HG03469 (cell line): ENCODE results near the gene CLTC.
"Not testable (repeated sequence)": the region's sequence is repeated elsewhere in the genome, so short reads cannot be mapped to it uniquely, and the experiment has no call there.

Experiments
- ATAC-seq: cut with Tn5 transposase; IDR thresholded peaks from one replicate; pipeline ENCODE4 v1.9.1; 2021; ENCODE audit warnings: mild to moderate bottlenecking, moderate library complexity, moderate number of reproducible peaks; ENCODE audit not compliant: unreplicated experiment

CLTC gene

DNA sequence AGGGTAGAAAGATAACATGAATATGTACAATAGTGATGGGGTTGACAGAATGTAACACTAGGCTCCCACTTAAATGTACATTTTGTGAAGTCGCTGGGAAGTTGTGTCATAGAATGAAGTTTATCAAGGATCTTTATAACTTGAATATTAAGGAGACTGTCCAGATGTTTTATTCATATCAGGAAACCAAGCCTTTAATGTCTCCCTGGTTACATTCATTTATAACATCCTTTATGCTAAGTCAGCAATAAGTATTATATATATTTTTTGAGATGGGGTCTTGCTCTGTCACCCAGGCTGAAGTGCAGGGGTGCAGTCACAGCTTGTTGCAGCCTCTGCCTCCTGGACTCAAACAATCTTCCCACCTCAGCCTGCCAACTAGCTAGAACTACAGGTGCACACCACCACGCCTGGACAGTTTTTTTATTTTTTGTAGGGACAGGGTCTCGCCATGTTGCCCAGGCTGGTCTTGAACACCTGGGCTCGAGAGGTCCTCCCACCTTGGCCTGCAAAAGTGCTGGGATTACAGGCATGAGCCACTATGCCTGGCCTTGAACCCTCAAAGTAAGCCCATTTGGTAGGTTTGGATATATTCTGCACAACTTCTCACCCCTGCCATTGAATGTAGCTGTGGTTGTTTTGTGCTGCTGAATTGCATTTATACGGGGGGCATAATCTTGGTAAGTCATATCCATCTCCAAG is 14.1 kb downstream of the CLTC start:
- ATAC-seq, result no peak

DNA sequence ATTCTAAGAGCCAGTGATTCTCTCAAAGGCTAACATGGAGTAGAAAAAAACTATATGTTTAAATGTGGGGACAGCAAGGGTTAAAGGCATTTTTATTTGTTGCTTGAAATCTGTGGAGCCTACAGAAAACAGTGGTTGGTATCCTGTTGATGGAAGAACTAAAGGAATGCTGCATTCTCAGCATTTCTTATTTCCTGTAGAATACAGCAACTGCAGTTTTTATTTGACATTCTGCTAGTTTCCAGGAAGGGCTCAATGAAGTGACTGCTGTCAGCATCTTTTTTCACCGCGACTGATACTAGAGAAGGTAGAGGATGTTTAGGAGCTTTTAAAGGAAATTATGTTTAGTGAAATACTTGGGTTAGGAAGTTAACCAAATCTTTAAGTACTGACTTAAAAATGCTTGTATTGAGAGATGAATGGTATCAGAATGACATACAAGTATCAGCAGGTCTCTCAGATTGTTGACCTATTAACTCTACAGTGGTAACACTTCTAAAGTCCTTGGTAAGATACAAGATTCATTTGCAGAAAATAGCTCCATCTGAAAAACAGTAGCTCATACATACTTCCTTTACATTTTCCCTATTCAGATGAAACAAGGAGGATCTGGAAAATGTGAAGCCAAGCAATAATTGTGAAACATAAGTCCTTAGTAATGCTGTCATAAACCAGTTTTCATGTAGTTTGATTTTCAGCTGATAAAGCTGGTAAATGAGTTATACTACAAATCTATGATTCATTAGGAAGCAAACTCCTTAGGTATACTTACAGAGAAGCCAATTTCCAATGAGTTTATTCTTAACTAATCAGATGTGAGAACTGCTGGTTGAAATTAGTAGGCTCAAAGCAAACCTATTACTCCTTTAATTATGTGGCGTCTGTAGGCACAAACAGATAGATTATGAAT is 15.2 kb downstream of the CLTC start:
- ATAC-seq, result no peak

DNA sequence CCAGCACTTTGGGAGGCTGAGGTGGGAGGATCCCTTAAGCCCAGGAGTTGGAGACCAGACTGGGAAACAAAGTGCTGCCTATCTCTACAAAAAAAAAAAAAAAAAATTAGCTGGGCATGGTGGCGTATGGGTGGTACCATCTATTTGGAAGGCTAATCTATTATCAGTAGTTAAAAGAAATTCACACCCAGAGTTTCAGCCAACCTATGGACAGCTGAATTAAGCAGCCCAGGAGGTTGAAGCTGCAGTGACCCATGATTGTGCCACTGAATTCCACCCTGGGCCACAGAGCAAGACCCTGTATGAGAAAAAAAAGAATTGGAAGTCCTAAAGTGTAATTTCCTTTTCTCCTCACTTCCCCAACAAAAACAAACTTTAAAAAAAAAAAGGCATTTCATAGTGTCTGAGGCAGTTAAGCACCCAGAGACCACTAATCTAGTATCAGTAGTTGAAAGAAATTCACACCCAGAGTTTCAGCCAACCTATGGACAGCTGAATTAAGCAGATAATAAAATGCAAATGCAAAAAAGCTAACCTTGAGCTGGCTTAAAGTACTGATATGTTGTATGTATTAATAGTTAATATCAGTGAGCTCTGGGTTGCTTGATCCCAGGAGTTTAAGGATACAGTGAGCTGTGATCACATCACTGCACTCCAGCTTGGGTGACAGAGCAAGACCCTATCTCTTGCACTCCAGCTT is 18.1 kb downstream of the CLTC start:
- ATAC-seq, result no peak

DNA sequence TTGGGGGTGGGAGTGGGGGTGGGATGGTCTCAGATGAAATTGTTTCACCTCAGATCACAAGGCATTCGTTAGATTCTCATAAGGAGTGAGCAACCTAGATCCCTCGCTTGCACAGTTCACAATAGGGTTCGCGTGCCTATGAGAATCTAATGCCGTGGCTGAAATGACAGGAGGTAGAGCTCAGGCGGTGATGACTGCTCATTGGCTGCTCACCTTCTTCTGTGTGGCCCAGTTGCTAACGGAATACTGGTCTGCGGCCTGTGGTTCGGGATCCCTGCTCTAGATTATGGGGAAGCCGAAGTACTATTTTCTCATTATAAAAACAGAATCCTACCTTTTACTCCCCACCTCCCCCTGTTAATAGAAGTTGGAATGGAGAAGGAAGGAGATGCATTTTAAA is 18.9 kb downstream of the CLTC start:
- ATAC-seq, result no peak

DNA sequence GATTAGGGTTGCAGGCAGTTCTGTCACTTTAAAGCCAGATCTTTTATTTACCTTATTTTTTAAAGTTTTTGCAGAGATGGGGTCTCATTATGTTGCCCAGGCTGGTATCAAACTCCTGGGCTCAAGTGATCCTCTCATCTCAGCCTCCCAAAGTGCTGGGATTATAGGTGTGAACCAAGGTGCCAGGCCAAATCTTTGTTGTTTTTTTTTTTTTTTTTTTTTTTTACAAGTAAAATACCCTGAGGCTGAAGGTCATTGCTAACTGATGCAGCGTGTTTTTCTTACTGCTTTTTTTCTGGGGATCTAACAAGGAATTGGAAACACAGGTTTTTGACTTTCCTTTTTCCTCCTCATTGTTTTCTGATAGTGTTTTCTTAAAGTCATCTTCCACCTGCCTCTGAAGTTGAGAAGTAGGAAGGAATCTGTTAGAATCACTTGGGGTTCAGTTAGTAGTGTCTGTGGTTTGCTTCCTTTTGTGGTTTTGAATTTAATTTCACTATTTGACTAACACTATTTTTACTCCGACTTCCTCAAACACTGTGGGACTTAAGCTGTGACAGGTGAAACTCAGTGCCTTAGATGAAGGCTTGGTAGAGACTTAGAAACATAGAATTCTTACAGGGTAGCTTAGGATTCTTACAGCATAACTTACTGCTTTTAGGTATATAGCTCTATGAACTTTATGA is 22.2 kb downstream of the CLTC start:
- ATAC-seq, result peak; percentile 63

DNA sequence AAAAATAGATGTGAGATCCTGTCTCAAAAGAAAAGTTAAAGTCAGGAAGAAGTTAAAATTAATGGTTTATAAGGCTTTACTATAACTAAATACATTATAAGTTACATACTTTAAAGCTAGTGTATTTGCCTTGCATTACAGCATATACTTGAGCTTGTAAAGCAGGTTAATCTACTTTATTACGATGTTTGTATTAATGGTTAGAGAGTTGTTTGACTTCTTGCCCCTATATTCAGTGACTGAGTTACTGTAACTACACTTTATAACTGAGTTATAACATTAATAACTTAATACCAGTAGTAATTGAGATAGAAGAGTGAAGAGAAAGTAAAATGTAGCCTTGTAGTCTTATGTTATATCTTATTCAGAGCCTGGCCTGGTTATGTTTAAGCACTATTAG is 22.9 kb downstream of the CLTC start:
- no peak for ATAC-seq

DNA sequence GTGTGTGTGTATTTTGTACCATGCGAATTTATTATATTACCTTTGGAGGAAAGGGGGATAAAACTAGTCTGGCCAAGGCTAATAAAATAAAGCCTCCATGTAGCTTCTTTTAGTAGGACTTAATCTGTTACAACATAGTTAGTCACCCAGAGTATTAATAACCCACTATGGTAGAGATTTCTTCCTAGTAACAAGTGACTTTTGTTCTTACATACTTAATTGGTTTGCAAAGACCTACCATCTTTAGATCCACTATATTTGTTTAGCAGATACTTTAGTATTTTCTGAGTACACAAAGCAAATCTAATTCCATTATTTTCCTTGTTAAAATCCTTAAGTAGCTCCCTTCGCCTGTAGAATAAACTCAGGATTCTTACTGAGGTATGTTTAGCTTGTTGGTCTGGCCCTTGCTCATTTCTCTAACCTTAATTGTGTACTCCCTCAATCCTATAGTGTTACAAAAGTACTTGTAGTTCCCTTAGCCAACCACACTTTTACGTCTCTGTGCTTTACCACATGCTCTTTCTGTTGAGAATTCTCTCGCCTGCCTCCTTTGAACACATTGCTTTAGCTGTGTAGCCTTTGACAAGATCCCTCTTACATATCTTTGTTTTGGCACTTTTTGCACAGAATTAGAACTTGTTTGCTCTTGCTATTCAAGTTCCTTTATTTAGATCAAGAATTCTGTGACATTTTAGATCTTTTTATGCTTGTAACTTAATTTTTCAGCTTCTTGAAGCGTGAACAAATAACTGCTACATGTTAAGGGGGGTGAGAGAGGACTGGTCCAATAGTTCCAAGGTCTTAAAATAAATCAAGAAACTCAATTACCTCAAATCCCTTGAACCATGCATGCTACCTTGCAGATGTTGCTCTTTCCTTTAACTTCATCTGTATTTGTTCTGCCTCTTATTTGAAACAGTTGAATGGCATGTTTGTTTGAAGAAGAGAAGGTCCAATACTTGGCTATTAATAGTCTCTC is 23.8 kb downstream of the CLTC start:
- no peak for ATAC-seq

DNA sequence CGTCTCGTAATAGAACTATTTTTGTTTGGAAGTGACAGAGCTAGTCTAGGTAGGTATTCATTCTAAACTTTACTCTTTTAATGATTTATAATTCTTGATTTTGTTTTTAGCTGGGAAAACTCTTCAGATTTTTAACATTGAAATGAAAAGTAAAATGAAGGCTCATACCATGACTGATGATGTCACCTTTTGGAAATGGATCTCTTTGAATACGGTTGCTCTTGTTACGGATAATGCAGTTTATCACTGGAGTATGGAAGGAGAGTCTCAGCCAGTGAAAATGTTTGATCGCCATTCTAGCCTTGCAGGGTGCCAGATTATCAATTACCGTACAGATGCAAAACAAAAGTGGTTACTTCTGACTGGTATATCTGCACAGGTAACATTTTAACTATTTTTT is 27.6 kb downstream of the CLTC start:
- ATAC-seq, result no peak

DNA sequence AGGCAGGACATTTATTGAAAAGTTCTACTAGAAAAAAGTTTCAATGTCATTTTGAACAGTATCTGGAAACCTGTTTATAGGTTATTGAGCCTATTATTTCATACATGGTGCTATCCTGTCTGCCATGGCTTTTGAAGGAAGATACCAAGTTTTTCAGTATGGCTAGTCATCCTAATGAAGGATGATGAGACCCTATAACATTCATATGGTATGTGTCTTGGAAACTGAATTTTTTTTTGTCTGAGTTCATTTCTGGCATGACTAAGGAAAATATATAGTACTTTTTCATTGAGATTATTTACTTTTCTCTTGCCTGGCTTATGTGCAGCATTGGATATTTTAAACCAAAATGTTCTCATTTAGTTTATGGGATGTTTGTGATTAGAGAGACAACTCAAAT is 30.2 kb downstream of the CLTC start:
- ATAC-seq, result no peak

DNA sequence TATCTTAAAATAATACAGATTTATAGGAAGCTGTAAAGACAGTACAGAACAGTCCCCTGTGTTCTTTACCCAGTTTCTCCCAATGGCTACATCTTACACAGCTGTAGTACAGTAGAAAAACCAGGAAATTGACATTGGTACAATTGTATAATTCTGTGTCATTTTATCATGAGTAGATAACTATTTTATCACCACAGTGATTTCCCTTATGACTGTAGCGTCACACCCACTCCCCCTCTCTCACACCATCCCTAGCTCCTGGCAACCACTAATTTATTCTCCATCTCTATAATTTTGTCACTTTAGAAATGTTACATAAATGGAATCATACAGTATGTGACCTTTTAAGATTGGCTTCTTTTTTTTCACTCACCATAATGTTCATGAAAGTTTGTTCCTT is 30.9 kb downstream of the CLTC start:
- no peak for ATAC-seq

DNA sequence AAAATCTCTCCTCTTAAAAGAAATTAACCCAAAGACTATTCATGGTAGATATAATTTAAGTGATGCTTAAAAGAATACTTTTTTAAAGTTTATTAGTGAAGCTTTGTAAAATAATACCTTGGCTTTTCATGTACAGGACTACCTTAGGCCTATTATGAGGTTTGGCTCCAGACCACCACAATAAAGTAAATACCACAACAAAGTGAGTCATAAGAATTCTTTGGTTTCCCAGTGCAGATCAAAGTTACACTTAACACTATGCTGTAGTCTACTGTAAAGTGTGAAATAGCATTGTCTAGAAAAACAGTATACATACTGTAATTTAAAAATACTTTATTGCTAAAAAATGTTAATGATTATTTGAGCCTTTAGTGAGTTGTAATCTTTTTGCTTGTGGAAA is 31.7 kb downstream of the CLTC start:
- ATAC-seq, result no peak

DNA sequence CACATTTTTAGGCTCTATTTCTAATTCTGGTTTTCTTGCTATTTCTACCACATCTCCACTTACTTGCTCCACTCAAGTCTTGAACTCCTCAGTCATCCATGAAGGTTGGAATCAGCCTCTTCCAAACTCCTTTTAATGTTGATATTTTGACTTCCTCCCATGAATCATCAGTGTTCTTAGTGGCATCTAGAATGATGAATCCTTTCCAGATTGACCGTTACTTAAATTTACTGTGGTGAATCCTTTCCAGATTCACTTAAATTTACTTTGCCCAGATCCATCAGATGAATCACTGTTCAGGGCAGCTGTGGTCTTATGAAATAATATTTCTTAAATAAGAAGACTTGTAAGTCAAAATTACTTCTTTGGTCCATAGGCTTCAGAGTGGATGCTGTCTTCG is 32.4 kb downstream of the CLTC start:
- ATAC-seq, result no peak

DNA sequence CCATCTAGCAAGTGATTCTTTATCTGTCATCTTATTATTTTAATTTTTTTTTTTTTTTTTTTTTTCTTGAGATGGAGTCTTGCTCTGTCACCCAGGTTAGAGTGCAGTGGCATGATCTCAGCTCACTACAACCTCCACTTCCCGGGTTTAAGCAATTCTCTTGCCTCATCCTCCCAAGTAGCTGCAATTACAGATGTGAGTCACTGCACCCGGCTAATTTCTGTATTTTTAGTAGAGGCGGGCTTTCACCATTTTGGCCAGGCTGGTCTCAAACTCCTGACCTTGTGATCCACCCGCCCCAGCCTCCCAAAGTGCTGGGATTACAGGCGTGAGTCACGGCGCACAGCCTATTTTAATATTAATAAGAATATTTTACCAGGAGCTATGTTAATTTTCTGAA is 36.9 kb downstream of the CLTC start:
- not testable (repeated sequence) for ATAC-seq

DNA sequence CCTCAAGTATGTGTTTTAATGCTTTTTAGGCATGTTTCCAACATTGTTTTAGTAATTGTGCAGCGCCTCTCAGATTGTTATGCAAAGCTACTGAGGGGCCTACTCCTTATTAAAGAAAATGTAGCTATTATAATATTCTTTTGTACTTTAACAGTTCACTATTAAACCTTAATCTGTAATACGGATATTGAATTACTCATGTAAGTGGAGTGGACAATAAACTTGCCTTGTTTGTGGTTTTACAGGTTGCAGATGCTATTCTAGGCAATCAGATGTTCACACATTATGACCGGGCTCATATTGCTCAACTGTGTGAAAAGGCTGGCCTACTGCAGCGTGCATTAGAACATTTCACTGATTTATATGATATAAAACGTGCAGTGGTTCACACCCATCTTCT is 46.5 kb downstream of the CLTC start:
- ATAC-seq, result no peak

DNA sequence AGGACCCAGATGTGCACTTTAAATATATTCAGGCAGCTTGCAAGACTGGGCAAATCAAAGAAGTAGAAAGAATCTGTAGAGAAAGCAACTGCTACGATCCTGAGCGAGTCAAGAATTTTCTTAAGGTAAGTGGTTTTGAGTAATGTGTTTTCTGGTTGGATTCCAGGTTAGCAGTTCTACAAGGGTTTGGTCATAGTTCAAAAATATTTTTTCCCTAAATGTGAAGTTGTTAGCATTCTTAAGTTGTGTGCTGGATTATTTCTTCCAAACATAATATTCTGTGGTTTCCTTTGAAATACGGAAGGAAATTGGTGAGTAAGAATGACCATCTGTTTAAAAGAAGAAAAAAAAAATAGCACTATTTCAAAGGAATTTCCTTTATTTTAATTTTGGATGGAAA is 49.1 kb downstream of the CLTC start:
- no peak for ATAC-seq

DNA sequence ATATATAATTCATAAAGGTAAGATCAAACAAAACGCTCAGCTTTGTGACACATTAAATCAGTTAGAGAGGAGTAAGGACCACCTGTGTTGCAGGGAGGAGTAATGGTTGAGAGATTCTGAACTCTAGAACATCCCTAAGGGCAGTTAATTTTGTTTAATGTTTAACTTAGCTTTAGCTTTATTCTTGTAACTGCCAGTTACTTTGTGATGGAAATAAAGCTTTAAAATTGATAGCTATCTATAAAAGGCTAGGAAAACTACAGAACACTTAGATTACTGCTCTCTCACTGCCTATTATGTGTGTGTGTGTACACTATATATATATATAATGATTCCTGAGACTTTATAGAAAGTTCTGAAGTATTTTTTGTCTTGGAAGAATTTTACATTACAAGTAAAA is 49.7 kb downstream of the CLTC start:
- no peak for ATAC-seq

DNA sequence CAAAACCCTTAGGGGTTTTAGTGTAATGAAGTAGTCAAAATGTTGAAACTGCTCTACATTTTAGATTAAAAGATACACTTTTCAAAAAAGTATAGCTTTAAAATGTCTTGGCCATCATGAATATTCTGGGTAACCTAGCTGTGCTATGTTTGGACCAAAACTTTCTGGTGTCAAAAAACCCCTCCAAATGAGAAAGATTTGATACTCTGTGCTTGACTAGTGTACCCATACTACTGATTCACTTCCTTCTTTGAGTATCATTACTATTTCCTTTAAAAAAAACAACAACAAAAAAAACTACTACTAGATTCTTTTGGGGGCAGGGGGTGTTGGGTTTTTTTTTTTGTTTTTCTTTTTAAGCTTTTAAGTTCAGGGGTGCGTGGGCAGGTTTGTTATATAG is 50.2 kb downstream of the CLTC start:
- ATAC-seq, result no peak

DNA sequence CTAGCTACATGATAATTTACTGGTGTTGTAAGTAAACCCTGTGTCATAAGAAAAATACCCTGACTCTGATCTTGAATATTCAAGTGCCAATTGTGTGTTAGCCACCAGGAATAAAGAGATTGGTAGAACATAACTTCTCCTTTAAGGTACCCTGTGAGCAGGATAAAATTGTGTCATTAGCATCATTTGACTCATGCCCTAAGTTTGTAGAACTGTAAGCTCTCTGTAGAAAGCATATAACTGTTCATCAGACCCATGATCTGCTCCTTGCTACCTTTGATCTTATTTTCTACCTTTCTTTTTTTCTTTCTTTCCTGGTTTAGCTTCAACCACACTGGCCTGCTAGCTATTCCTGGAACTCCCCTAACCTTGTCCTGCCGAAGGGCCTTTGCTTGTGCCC is 51.7 kb downstream of the CLTC start:
- no peak for ATAC-seq

DNA sequence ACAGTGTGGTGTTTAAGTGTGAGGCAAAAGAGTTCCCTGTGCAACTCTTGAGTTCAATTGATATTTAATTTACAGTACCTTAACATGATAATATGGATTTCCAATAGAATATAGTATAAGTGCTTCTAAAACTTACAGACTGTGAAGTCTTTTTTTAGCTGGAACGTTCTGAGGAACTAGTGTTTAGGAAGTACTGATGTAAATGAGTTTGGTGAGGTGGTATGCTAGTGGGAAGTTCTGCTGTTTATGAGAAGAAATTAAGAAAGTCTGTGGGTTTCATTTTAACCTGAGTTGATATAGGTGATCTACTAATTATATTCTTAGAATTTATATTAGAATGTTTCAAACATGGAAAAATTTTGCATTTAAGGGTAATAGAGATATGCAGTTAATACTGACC is 55.5 kb downstream of the CLTC start:
- no peak for ATAC-seq

DNA sequence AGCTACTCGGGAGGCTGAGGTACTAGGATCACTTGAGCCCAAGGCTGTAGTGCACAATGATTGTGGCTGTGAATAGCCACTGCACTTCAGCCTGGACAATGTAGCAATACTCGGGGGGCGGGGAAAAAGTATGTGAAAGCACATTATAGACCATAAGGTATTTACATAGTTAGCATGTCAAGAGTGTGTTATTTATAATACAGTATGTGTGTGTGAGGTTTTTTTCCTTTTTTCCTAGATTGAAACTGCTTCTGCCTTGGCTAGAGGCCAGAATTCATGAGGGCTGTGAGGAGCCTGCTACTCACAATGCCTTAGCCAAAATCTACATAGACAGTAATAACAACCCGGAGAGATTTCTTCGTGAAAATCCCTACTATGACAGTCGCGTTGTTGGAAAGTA is 57.0 kb downstream of the CLTC start:
- no peak for ATAC-seq
